HUDEP-2 (cell line): ENCODE data around the gene DAGLA.

ENCODE experiments used
- DNase-seq, 76 experiments: peaks; one replicate each; lab custom pipeline; 2025; ENCODE audit not compliant: unreplicated experiment in 76 of 76; lab: John Stamatoyannopoulos, UW

Gene DAGLA

GRCh38 chr11:61757213-61757862 lies 77.1 kb downstream of the DAGLA start:
- no peak for DNase-seq

DNA sequence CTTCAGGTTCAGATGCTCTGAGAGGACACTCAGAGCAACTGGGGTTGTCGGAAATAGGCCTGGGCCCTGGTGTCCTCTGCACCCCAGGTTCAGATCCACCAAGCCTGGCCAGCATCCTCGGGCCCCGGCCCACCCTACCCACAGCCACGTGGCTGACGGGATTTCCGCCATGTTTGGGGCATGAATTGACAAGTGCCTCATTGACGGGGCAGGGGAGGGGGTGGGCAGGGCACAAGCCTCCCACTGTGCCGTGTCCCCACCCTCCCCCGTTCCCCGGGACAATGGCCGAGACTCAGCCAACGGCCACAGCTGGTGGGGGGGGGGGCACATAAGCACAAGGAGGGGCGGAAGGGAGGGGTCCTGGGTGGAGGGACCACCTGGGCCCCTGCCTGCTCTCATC lies 80.8 kb downstream of the DAGLA start:
- DNase-seq: no peak

GRCh38 chr11:61761440-61762222 lies 81.4 kb downstream of the DAGLA start:
- DNase-seq: no peak

DNA sequence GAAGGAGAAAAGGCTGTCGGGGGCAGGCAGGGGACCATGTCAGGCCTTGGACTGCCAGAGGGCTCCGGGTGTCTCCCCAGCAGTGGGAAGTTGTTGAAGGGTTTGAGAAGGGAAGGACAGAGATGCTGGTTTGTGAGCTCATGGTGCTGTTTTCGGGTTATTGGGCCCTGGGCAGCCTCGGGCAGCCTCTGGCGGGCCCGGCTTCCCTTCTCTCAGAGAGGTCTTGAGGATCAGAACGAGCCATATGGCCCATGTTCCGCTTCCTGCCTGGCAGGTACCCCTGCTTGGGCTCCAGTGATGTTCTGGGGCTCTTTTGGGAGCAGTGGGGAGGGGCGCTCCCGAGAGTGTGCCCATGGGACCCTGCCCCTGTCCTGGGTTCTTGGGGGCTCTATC lies 82.0 kb downstream of the DAGLA start:
- no peak for DNase-seq

- no peak for DNase-seq
Measured at GRCh38 chr11:61762798-61763197, 82.6 kb downstream of the DAGLA start.

- DNase-seq: no peak
Measured at GRCh38 chr11:61763930-61764605, 83.9 kb downstream of the DAGLA start.

GRCh38 chr11:61764606-61765260 lies 84.5 kb downstream of the DAGLA start:
- peak in 1 of 76 experiments; percentile 10 for DNase-seq

DNA sequence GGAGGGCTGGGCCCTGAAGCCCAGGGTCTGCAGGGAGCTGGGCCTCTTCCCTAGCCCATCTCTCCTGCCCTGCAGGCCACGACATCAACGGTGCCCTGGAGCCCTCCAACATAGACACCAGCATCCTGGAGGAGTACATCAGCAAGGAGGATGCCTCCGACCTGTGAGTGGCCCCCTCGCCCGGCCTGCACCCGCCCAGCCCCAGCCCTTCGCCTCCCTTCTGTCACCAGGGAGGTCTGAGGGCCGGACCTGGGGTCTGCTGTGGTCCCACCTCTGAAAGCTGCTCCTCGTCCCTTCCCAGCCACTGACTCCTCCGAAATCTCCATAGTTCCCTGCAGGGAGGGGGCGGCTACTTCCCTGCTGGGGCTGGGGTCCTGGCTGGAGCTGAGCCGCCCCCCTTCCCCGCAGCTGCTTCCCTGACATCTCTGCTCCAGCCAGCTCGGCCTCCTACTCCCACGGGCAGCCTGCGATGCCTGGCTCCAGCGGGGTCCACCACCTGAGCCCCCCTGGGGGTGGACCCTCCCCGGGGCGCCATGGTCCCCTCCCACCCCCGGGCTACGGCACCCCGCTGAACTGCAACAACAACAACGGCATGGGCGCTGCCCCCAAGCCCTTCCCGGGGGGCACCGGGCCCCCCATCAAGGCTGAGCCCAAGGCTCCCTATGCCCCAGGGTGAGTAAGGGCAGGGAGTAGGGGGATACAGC lies 85.5 kb downstream of the DAGLA start:
- DNase-seq: no peak

DNA sequence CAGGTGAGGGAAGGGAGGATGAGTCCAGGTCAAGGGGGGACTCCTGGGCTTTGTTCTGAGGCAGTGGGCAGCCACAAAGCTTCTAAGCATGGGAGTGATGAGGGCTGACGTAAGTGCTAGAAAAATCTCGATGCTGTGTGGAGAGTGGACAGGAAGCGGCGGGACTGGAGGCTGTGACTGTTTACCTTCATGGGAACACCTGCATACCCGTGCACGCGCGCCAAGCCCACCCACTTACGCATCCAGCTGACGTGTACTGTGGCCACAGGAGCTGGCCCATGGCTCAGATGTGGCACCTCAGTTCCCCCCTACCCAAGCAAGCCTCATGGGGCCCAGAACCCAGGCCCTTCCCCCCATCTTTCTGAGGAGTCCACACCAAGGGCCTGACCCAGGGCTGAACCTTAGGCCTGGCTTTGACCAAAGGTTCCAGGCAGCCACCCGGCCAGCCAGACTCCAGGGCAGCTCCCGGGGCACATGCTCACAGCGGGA lies 86.2 kb downstream of the DAGLA start:
- no peak for DNase-seq

DNA sequence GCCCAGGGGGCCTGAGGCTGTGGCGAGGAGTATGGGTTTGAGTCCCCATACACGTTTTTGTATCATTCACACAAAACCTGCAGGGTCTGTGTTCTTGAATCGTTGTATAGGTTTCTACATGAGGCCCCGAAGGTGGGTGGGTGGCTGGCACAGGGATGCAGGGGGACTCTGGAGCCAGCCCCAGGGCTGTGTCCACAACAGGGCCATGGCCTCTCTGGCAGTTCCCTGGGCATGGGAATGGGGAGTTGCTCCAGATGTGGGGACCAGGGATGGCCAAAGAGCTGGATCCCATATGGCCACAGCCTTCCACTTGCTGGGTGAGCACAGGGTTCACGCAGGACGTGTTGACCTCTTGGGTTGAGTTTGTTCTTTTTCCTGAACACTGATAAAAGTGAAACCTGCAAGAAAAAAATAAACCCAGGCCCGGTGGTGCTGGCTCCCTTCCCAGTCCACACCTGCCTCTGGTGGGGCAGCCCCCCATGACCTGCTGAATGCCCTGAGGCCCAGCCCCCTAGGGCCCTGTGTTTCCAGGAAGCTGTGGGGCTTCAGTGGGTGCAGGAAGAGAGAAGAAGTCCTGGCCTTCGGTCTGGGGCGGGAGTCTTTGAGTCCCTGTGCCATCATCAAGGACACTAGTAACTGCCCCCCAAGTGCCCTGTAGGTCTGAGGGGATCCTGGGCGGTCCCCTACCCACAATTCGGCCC lies 88.3 kb downstream of the DAGLA start:
- DNase-seq: no peak

- no peak for DNase-seq
Measured at GRCh38 chr11:61769169-61769920, 89.2 kb downstream of the DAGLA start.

DNA sequence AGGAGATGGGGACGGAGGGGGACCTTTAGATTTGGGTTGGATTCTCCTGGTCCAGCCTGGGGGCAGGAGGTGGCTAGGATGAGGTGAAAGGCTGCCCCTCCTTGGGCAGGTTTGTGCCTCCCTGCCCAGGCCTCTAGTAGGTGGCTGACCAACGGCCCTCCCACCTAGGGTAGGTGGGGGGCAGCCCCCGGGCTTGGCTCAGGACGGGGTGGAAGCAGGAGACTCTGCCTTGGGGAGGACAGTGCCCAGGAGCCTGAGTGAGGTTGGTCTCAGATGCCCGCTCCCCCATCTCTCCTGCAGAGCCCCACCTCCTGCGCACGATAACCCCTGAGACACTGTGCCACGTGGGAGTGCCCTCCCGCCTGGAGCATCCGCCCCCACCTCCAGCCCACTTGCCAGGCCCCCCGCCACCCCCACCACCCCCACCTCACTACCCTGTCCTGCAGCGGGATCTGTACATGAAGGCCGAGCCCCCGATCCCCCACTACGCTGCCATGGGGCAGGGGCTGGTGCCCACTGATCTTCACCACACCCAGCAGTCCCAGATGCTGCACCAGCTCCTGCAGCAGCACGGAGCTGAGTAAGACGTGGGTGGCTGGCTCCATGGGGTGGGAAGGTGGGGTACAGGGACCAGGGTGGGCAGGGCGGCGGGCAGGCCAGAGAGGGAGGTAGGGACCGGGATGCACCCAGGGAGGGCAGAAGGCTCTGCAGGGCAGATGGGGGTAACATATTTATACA lies 89.9 kb downstream of the DAGLA start:
- DNase-seq: no peak

- no peak for DNase-seq
Measured at GRCh38 chr11:61771195-61771894, 91.2 kb downstream of the DAGLA start.

- no peak for DNase-seq
Measured at GRCh38 chr11:61771985-61772455, 91.8 kb downstream of the DAGLA start.

DNA sequence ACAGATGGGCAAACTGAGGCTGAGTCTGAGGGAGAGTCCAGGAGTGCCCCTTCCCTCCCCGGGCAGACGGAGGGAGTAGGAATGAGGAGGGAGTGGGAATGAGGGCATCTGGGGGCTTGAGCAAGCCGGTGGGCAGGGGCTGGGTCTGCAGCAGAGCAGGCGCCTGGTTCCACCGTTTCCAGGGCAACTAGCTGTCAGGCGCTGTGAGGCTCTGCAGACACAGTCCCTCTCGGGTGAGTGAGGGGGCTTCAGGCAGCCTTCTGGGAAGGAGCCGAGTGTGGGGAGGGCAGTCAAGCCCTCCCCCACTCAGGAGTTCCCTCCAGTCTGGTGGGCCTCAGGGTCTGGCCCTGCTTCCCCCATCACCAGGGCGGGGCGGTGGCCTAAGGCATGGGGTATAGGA lies 93.2 kb downstream of the DAGLA start:
- no peak for DNase-seq

- no peak for DNase-seq
Measured at GRCh38 chr11:61773809-61774208, 93.6 kb downstream of the DAGLA start.

DNA sequence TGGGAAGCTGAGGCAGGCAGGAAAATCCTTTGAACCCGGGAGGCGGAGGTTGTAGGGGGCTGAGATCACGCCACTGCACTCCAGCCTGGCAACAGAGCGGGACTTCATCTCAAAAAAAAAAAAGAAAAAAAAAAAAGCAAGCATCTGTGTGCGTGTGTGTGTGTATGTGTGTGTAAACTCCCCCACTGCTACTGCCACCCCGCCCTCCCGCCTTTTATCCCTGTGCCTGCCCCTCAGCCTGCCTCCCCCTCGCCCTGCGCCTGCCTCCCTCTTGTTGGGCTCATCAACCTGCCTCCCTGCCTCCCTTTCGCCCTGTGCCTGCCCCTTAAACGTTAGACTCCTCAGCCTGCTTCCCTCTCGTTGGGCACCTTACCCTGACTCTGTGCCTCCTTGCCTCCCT lies 94.2 kb downstream of the DAGLA start:
- peak in 1 of 76 experiments; percentile 30 for DNase-seq

- no peak for DNase-seq
Measured at GRCh38 chr11:61775106-61775505, 94.9 kb downstream of the DAGLA start.
